Activated CD4-positive, alpha-beta T cell treated with anti-CD3 and anti-CD28 coated beads, Interleukin-2, amount 10 ng/mL, durations not matched to agents 24 days and 14 days (primary cell): ENCODE data around the gene C11orf86. TPM values are rescaled to one million over a fixed set of nuclear protein-coding genes. Genes with fewer than 3 reads are reported as not detected.

Source experiments
- DNase-seq: peaks from one replicate; pipeline ENCODE4 v3.0.0; 2022
- H3K27ac Mint-ChIP-seq: one replicate; pipeline ENCODE4 v1.8.0; 2022; ENCODE audit warnings: mild to moderate bottlenecking, mixed read lengths
- H3K27me3 Mint-ChIP-seq: one replicate; pipeline ENCODE4 v1.8.0; 2022; ENCODE audit warnings: mixed read lengths
- H3K36me3 Mint-ChIP-seq: one replicate; pipeline ENCODE4 v1.8.0; 2022; ENCODE audit warnings: low read depth, mild to moderate bottlenecking, mixed read lengths
- H3K4me1 Mint-ChIP-seq: one replicate; pipeline ENCODE4 v1.8.0; 2021; ENCODE audit warnings: mixed read lengths
- H3K4me3 Mint-ChIP-seq: one replicate; pipeline ENCODE4 v1.8.0; 2022; ENCODE audit warnings: mild to moderate bottlenecking, moderate library complexity, mixed read lengths
- H3K9me3 Mint-ChIP-seq: one replicate; pipeline ENCODE4 v1.8.0; 2021; ENCODE audit warnings: mixed read lengths
- intact Hi-C: fragments of 100-400 bp; cut with micrococcal nuclease; formaldehyde crosslinking; loops from one replicate; pipeline ENCODE4 v1.15.1; 2023
- total RNA-seq: library from RNA; stranded (reverse); gene quantifications from 2 replicates; pipeline ENCODE4 v1.2.3, GENCODE V29; 2022

The C11orf86 gene, protein sequence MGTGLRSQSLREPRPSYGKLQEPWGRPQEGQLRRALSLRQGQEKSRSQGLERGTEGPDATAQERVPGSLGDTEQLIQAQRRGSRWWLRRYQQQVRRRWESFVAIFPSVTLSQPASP
- not detected in 2 replicates for total RNA-seq

GRCh38 chr11:66974724-66975404 is at the start of gene C11orf86:
TSS of gene C11orf86 (plus strand) at chr11:66975304. CDS start at chr11:66975363, 59 bp downstream.
- Mint-ChIP-seq H3K27me3 (peaks cover 2% of the 10 kb centered on the region), H3K36me3 (no peaks in the 10 kb centered on the region), H3K27ac (no peak within 1 kb of the TSS), H3K4me1 (peaks cover 11% of the 10 kb centered on the region), H3K4me3 (no peak within 1 kb of the TSS), H3K9me3 (no peaks in the 10 kb centered on the region)
- no peak for DNase-seq
- intact Hi-C loops = loop anchor here (10.0 kb wide), 1 partner anchor 90 kb away; no protein-coding TSS in a partner anchor

- H3K4me3 Mint-ChIP-seq = no peak overlapping the region
- no peaks in the 10 kb centered on the region for H3K9me3 Mint-ChIP-seq
- peaks cover 5% of the 10 kb centered on the region for H3K27me3 Mint-ChIP-seq
- no peak for DNase-seq
- no peaks in the 10 kb centered on the region for H3K36me3 Mint-ChIP-seq
- H3K27ac Mint-ChIP-seq = no peak overlapping the region
- intact Hi-C loops = no loop called here
- no peaks in the 10 kb centered on the region for H3K4me1 Mint-ChIP-seq
Measured at GRCh38 chr11:66929753-66930152, 45.4 kb upstream of the C11orf86 start.

GRCh38 chr11:66932543-66932942 is 42.6 kb upstream of the C11orf86 start:
- peaks cover 5% of the 10 kb centered on the region for H3K27me3 Mint-ChIP-seq
- no peak overlapping the region for H3K4me3 Mint-ChIP-seq
- H3K4me1 Mint-ChIP-seq = no peaks in the 10 kb centered on the region
- DNase-seq = no peak
- no peaks in the 10 kb centered on the region for H3K36me3 Mint-ChIP-seq
- intact Hi-C loops = no loop called here
- H3K27ac Mint-ChIP-seq = no peak overlapping the region
- H3K9me3 Mint-ChIP-seq = no peaks in the 10 kb centered on the region

DNA sequence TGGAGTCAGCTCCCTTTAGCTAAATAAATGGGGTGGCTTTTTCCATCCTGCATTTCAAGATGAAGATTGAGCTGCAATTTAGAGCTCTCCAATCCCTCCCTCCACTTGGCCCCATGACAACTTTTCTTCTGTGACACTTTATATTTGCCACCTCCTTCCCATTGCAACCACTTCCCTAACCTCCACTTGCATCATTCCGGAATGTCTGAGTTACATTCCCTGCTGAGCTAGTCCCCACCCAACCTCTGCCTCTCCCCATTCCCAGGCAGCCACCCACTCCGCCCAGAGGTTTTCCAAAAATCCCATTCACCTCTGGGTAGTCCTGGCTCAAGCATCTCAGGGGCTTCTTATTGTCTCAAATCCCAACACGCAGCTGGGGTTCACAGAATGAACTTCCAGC is 41.6 kb upstream of the C11orf86 start:
- H3K27me3 Mint-ChIP-seq = peaks cover 5% of the 10 kb centered on the region
- intact Hi-C loops = no loop called here

GRCh38 chr11:66934950-66935779 is 39.9 kb upstream of the C11orf86 start:
- no peaks in the 10 kb centered on the region for H3K36me3 Mint-ChIP-seq
- H3K9me3 Mint-ChIP-seq = no peaks in the 10 kb centered on the region
- no peak overlapping the region for H3K27ac Mint-ChIP-seq
- H3K4me1 Mint-ChIP-seq = no peaks in the 10 kb centered on the region
- no peak for DNase-seq
- peaks cover 4% of the 10 kb centered on the region for H3K27me3 Mint-ChIP-seq
- no peak overlapping the region for H3K4me3 Mint-ChIP-seq
- intact Hi-C loops = no loop called here

More for the DNA sequence above, 41.6 kb upstream of the C11orf86 start:
- H3K4me3 Mint-ChIP-seq = no peak overlapping the region
- no peaks in the 10 kb centered on the region for H3K36me3 Mint-ChIP-seq
- no peak overlapping the region for H3K27ac Mint-ChIP-seq
- H3K4me1 Mint-ChIP-seq = no peaks in the 10 kb centered on the region
- DNase-seq = no peak
- H3K9me3 Mint-ChIP-seq = no peaks in the 10 kb centered on the region

DNA sequence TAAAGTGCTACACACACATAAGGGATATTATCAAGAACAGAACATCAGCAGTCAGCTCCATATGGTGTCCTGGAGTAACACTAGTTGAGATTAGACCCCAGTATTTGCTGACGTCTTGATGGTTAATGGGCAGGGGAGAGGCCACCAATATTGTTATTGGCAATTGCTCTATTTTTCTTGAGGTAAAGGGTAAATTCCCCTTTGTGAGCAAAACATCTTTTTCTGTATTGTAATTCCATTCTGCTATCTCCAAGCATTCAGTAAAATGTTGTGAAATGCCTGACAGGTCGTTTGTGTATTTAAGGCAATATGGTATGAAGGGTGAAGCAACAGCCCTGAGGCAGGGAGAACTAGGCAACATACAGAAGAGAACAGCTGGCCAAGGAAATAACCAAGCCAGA is 38.8 kb upstream of the C11orf86 start:
- intact Hi-C loops = no loop called here
- H3K4me3 Mint-ChIP-seq = no peak overlapping the region
- no peak for DNase-seq
- no peaks in the 10 kb centered on the region for H3K4me1 Mint-ChIP-seq
- H3K9me3 Mint-ChIP-seq = no peaks in the 10 kb centered on the region
- H3K36me3 Mint-ChIP-seq = no peaks in the 10 kb centered on the region
- H3K27me3 Mint-ChIP-seq = peaks cover 4% of the 10 kb centered on the region
- no peak overlapping the region for H3K27ac Mint-ChIP-seq

DNA sequence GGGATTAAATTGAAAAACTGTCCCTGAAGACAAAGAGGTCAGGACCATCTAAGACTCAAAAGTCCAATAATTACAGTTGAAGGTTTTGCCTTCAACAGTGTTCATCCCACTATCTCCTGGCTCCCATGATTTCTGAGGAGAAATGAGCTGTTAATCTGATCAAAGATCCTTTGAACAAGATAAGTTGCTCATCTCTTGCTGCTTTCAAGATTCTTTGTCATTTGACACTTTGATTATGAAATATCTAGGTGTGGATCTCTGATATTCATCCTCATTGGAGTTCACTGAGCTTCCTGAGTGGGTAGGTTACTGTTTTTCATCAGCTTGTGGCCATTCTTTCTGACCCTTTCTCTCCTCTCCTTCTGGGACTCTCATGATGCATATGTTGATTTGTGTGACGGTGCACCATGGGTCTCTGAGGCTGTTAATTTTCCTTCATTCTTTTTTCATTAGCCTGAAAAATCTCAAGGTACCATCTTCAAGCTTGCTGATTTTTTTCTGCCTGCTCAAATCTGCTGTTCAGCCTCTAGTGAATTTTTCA is 37.8 kb upstream of the C11orf86 start:
- H3K27me3 Mint-ChIP-seq = peaks cover 4% of the 10 kb centered on the region
- H3K4me1 Mint-ChIP-seq = no peaks in the 10 kb centered on the region
- DNase-seq = no peak
- no peaks in the 10 kb centered on the region for H3K9me3 Mint-ChIP-seq
- intact Hi-C loops = no loop called here
- no peaks in the 10 kb centered on the region for H3K36me3 Mint-ChIP-seq
- H3K27ac Mint-ChIP-seq = no peak overlapping the region
- no peak overlapping the region for H3K4me3 Mint-ChIP-seq

GRCh38 chr11:66938582-66939135 is 36.4 kb upstream of the C11orf86 start:
- H3K27me3 Mint-ChIP-seq = peaks cover 3% of the 10 kb centered on the region
- no peaks in the 10 kb centered on the region for H3K4me1 Mint-ChIP-seq
- H3K4me3 Mint-ChIP-seq = no peak overlapping the region
- H3K36me3 Mint-ChIP-seq = no peaks in the 10 kb centered on the region
- intact Hi-C loops = no loop called here
- H3K9me3 Mint-ChIP-seq = no peaks in the 10 kb centered on the region
- H3K27ac Mint-ChIP-seq = no peak overlapping the region
- DNase-seq = no peak

- Mint-ChIP-seq H3K9me3 (no peaks in the 10 kb centered on the region), H3K27ac (peak overlapping the region; percentile 3), H3K4me1 (peaks cover 4% of the 10 kb centered on the region), H3K36me3 (no peaks in the 10 kb centered on the region), H3K4me3 (no peak overlapping the region), H3K27me3 (no peaks in the 10 kb centered on the region)
- intact Hi-C loops = loop anchor here (10.0 kb wide), 2 partner anchors 175 to 535 kb away; partner anchors contain the start of gene AIP
- DNase-seq = no peak
Measured at GRCh38 chr11:66950112-66950535, 25.0 kb upstream of the C11orf86 start.

DNA sequence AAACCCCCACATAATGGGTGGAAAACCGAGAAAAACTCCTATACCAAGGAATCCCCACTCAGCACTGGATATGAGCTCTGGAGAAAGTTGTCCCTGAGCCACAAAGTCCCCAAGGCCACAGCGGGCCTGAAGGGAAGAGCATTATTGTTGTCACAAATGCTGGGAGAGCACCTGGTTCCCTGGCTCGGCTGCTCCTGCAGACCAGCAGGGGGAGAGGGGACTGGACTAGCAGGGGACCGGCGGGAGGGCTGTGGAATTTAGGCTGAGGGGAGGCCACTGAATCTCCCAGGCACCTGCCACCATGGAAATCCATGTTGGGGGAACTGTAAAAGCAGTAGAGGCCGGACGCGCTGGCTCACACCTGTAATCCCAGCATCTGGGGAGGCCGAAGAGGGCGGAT is 24.0 kb upstream of the C11orf86 start:
- H3K27ac Mint-ChIP-seq = no peak overlapping the region
- no peaks in the 10 kb centered on the region for H3K9me3 Mint-ChIP-seq
- H3K36me3 Mint-ChIP-seq = no peaks in the 10 kb centered on the region
- no peaks in the 10 kb centered on the region for H3K27me3 Mint-ChIP-seq
- intact Hi-C loops = loop anchor here (10.0 kb wide), 2 partner anchors 174 to 534 kb away; partner anchors contain the start of gene AIP
- H3K4me1 Mint-ChIP-seq = peaks cover 4% of the 10 kb centered on the region
- H3K4me3 Mint-ChIP-seq = no peak overlapping the region
- no peak for DNase-seq

DNA sequence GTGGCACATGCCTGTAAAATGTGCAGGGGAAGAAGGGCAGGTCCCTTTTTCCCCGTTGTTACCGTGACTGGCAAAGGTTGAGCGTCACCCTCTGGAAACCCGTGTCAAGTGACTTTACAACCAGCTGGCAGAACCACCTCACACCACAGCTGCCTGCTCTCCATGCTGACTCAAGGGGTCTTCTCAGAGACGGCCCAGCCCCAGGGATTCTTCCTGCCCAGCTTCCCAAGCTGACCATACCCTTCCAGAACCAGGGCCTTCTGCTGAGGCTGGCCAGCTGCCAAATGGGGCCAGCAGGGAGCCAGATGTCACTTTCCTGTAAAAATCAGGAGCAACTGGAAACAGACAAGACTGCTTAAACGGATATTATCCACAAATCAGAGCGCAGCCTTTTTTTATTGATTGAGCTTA is 23.2 kb upstream of the C11orf86 start:
- H3K27me3 Mint-ChIP-seq = no peaks in the 10 kb centered on the region
- H3K36me3 Mint-ChIP-seq = no peaks in the 10 kb centered on the region
- intact Hi-C loops = loop anchor here (10.0 kb wide), 2 partner anchors 173 to 533 kb away; partner anchors contain the start of gene AIP
- H3K4me1 Mint-ChIP-seq = peaks cover 8% of the 10 kb centered on the region
- H3K4me3 Mint-ChIP-seq = no peak overlapping the region
- no peaks in the 10 kb centered on the region for H3K9me3 Mint-ChIP-seq
- H3K27ac Mint-ChIP-seq = no peak overlapping the region
- DNase-seq = no peak

DNA sequence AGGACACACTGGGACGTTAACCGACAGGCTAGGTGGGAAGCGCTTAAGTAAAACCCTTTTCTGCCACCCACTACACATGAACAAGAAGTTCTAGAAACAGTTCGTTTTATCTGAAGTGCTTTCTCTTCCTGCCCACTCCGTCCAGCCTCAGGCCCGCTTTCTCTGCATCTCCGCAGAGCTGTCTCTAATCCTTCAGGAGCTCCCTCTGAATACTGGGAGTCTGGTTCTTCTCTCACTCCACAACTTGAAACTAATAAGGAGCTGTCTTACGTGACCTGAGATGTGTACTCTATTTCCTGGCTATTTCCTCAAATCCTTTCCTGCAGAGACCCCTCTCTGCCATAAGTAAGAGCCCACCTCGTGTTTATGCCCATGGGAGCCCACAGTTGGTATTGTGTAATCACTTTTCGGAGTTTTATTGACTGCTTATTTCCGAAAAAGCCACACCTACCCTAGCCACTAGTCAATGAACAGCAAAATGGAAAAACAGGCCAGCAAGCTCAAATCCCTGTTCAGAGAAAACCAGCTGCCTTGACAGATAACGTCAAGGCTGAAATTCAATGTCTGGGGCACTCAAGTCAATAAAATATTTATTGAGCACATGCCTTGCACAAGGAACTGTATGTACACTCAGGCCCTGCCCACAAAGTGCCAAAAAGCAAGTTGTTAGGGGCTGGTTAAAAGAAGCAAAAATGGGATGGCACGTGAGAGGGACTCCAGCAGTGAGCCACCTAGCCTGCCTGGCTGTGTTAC is 21.8 kb upstream of the C11orf86 start:
- peaks cover 12% of the 10 kb centered on the region for H3K4me1 Mint-ChIP-seq
- H3K4me3 Mint-ChIP-seq = no peak overlapping the region
- no peaks in the 10 kb centered on the region for H3K9me3 Mint-ChIP-seq
- intact Hi-C loops = loop anchor here (10.0 kb wide), 2 partner anchors 172 to 532 kb away; partner anchors contain the start of gene AIP
- peak overlapping the region; percentile 35 for H3K27ac Mint-ChIP-seq
- H3K27me3 Mint-ChIP-seq = no peaks in the 10 kb centered on the region
- H3K36me3 Mint-ChIP-seq = no peaks in the 10 kb centered on the region
- DNase-seq = no peak
